Sigmoid colon (tissue), 7 donors: ENCODE data around the gene CPOX. TPM values are rescaled to one million over a fixed set of nuclear protein-coding genes. Genes with fewer than 3 reads are reported as not detected.

ENCODE experiments used
- DNase-seq: peaks from one replicate; pipeline ENCODE4 v3.0.0-alpha.2; 2019
- H3K27ac ChIP-seq, 4 donors: fragments of 200-600 bp; sonication (generic); one replicate each; pipeline ENCODE4 v1.5.1; 2016 to 2019; ENCODE audit warnings: mild to moderate bottlenecking in 1 of 4
- H3K27me3 ChIP-seq, 3 donors: fragments of 200-600 bp; sonication (generic); one replicate each; pipeline ENCODE4 v1.5.1; 2019; ENCODE audit warnings: mild to moderate bottlenecking in 1 of 3
- H3K36me3 ChIP-seq, 4 donors: fragments of 200-600 bp; sonication (generic); one replicate each; pipeline ENCODE4 v1.5.1; 2016 to 2019
- H3K4me1 ChIP-seq, 4 donors: fragments of 200-600 bp; sonication (generic); one replicate each; pipeline ENCODE4 v1.5.1; 2017 to 2019
- H3K4me3 ChIP-seq, 4 donors: fragments of 200-600 bp; sonication (generic); one replicate each; pipeline ENCODE4 v1.5.1; 2017 to 2019; ENCODE audit warnings: mild to moderate bottlenecking in 2 of 4, moderate library complexity in 1 of 4
- H3K9me3 ChIP-seq, 4 donors: fragments of 200-600 bp in 3 of 4; sonication (generic) in 3 of 4; one replicate each; pipeline versions ENCODE4 v1.5.1 to v1.6.1; 2013 to 2019
- EP300 ChIP-seq, 4 donors: sonication (generic); formaldehyde crosslinking; IDR thresholded peaks; one replicate each; pipeline ENCODE4 v1.6.1; 2017; ENCODE audit warnings: antibody characterized with exemption in 4 of 4
- POLR2A ChIP-seq, 2 donors: fragments of 450-650 bp; IDR thresholded peaks; one replicate each; pipeline ENCODE4 v1.6.1; 2016; ENCODE audit warnings: antibody characterized with exemption in 2 of 2, mild to moderate bottlenecking in 2 of 2, moderate library complexity in 2 of 2
- POLR2AphosphoS5 ChIP-seq, 4 donors: sonication (generic); formaldehyde crosslinking; IDR thresholded peaks; one replicate each; pipeline ENCODE4 v1.6.1; 2017; ENCODE audit warnings: antibody characterized with exemption in 4 of 4
- WGBS, 2 donors: extraction: QIAGEN DNeasy Blood & Tissue Kit; methylation state at CpG; one replicate each; pipeline ENCODE4 v1.1.7; 2013; 5-methylcytosine and 5-hydroxymethylcytosine counted together
- intact Hi-C: fragments of 100-400 bp; cut with DNase I; formaldehyde crosslinking; loops from one replicate; pipeline ENCODE4 v1.15.1; 2023
- polyA plus RNA-seq, 3 donors: library from polyadenylated mRNA; stranded (reverse); fragments of 200-250 nt; gene quantifications; one replicate each; pipeline ENCODE4 v1.2.3, GENCODE V29; 2013
- total RNA-seq, 4 donors: library from RNA; depleted of rRNA; stranded (reverse); fragments of >200 nt; gene quantifications; one replicate each; pipeline ENCODE4 v1.1.0, GENCODE V29; 2016
- TF ChIP-seq, protein P1 (sequence below), 4 experiments: fragments of 450-650 bp in 3 of 4; fragments of 200-600 bp in 1 of 4; IDR thresholded peaks; one replicate each; pipeline ENCODE4 v1.5.1; 2016 to 2019; ENCODE audit warnings: antibody characterized with exemption in 4 of 4, mild to moderate bottlenecking in 3 of 4, moderate library complexity in 2 of 4
- donor health status: healthy with polysubstance abuse.
- donor health status: Bipolar disorder and iron deficiency.
- donor health status: healthy.

CPOX gene
- total and polyA plus RNA-seq, 7 donors, result 4.2 to 32.7 (median 15.3) TPM

GRCh38 chr3:98554580-98554979 is 38.8 kb downstream of the CPOX start:
- H3K36me3 ChIP-seq, result no peaks in the 10 kb centered on the region
- H3K4me1 ChIP-seq, result no peaks in the 10 kb centered on the region
- no peak for TF ChIP-seq POLR2AphosphoS5 (IDR thresholded peaks at IDR 0.05)
- TF ChIP-seq EP300 (IDR thresholded peaks at IDR 0.05), result no peak
- TF ChIP-seq, protein P1, sequence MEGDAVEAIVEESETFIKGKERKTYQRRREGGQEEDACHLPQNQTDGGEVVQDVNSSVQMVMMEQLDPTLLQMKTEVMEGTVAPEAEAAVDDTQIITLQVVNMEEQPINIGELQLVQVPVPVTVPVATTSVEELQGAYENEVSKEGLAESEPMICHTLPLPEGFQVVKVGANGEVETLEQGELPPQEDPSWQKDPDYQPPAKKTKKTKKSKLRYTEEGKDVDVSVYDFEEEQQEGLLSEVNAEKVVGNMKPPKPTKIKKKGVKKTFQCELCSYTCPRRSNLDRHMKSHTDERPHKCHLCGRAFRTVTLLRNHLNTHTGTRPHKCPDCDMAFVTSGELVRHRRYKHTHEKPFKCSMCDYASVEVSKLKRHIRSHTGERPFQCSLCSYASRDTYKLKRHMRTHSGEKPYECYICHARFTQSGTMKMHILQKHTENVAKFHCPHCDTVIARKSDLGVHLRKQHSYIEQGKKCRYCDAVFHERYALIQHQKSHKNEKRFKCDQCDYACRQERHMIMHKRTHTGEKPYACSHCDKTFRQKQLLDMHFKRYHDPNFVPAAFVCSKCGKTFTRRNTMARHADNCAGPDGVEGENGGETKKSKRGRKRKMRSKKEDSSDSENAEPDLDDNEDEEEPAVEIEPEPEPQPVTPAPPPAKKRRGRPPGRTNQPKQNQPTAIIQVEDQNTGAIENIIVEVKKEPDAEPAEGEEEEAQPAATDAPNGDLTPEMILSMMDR (IDR thresholded peaks at IDR 0.05), result no peak
- no peak for TF ChIP-seq POLR2A (IDR thresholded peaks at IDR 0.05)
- no peak overlapping the region for H3K4me3 ChIP-seq
- H3K27ac ChIP-seq, result no peak overlapping the region
- H3K27me3 ChIP-seq, result no peaks in the 10 kb centered on the region
- no peak for DNase-seq
- 89 to 91% methylated on average over 2 of the region's 2 CpGs for WGBS, 2 donors
- H3K9me3 ChIP-seq, result no peaks in the 10 kb centered on the region
- intact Hi-C loops, result no loop called here

- Histone ChIP-seq H3K27me3 (no peaks in the 10 kb centered on the region), H3K27ac (no peak overlapping the region), H3K4me3 (no peak overlapping the region), H3K36me3 (no peaks in the 10 kb centered on the region), H3K9me3 (no peaks in the 10 kb centered on the region), H3K4me1 (no peaks in the 10 kb centered on the region)
- no peak for DNase-seq
- intact Hi-C loops, result no loop called here
- 69 to 84% methylated on average over 2 of the region's 2 CpGs for WGBS, 2 donors
- TF ChIP-seq, protein P1 (IDR thresholded peaks at IDR 0.05), result no peak
- TF ChIP-seq EP300 (IDR thresholded peaks at IDR 0.05), result no peak
- no peak for TF ChIP-seq POLR2AphosphoS5 (IDR thresholded peaks at IDR 0.05)
- TF ChIP-seq POLR2A (IDR thresholded peaks at IDR 0.05), result no peak
Measured at GRCh38 chr3:98553753-98554152, 39.7 kb downstream of the CPOX start.

DNA sequence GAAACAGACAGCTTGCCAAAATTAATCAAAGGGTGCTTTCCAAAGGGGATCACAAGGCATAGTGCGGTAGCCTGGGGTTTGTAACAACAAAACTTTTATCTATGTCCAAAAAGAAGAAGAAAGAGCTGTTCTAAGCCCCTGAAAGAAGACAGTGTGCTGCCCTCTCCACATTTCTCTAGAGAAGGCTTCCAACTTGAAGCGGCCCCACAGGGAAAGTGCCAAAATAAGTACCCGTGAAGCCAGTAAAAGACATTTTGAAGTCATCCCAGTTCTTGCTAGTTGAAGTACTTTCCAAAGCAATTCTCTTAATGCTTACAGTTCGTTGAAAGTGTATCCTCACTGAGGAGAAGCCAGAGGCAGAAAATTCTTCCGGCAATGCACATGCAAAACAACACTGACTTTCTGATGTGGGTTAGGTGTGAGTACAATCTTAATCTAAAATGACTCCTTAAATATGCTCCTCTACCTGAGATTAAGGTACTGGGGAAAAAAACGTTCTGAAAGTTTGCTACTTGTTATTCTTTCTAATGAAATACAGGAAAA is 40.3 kb downstream of the CPOX start:
- H3K27ac ChIP-seq, result no peak overlapping the region

DNA sequence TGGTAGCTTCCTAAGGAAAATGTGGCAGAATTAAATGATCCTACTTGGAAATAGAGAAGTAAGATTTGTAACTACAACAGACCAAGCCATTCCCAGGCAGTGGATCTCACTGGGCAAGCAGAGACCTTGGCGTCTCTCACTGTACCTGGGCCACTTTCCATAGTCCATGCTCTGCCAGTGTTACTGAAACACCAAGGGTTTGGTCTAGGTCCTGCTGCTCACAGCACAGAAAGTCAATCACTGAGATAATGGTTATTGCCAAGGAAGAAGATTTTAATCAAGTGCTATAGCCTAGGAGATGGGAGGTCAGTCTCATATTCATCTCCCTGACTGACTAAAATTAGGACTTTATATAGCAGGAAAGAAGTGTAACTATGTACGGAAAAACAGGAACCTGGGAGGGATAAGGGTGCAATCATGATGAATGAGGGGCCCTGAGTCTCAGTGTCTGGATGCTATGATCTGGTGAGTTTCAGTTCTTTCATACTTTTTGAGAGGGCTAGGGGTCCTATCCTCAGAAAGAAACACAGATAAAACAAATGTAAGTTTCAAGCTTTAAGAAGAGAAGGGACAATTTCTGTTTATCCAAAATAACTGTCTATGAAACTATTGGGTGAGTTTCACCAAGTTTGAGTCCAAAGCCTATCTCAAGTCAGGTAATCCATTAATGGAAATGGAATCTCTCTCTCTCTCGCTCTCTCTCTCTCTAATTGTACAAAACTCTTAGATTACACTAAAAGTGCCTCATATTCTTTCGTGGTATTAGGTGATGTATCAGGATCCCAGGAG is 41.0 kb downstream of the CPOX start:
- Histone ChIP-seq H3K27me3 (no peaks in the 10 kb centered on the region), H3K27ac (no peak overlapping the region), H3K36me3 (no peaks in the 10 kb centered on the region), H3K4me3 (no peak overlapping the region), H3K9me3 (no peaks in the 10 kb centered on the region), H3K4me1 (no peaks in the 10 kb centered on the region)
- no peak for DNase-seq
- intact Hi-C loops, result no loop called here
- TF ChIP-seq POLR2AphosphoS5 (IDR thresholded peaks at IDR 0.05), result no peak
- TF ChIP-seq EP300 (IDR thresholded peaks at IDR 0.05), result no peak
- no peak for TF ChIP-seq POLR2A (IDR thresholded peaks at IDR 0.05)
- TF ChIP-seq, protein P1 (IDR thresholded peaks at IDR 0.05), result no peak
- WGBS, 2 donors, result 84 to 88% methylated on average over 4 of the region's 4 CpGs

More for the DNA sequence above, 40.3 kb downstream of the CPOX start:
- Histone ChIP-seq H3K36me3 (no peaks in the 10 kb centered on the region), H3K9me3 (no peaks in the 10 kb centered on the region), H3K4me3 (no peak overlapping the region), H3K4me1 (no peaks in the 10 kb centered on the region), H3K27me3 (no peaks in the 10 kb centered on the region)
- no peak for TF ChIP-seq EP300 (IDR thresholded peaks at IDR 0.05)
- TF ChIP-seq POLR2AphosphoS5 (IDR thresholded peaks at IDR 0.05), result no peak
- TF ChIP-seq, protein P1 (IDR thresholded peaks at IDR 0.05), result no peak
- no peak for TF ChIP-seq POLR2A (IDR thresholded peaks at IDR 0.05)
- intact Hi-C loops, result no loop called here
- DNase-seq, result no peak
- WGBS, 2 donors, result 77 to 78% methylated on average over 6 of the region's 6 CpGs
